ENCODE results near the gene SOD3.

- TF ChIP-seq YY1 (IDR thresholded peaks at IDR 0.05; ENCODE audit: insufficient read depth, insufficient read length) (no peak), SUZ12 (IDR thresholded peaks at IDR 0.05; ENCODE audit: extremely low read depth, insufficient read depth, insufficient read length) (no peak)
Observed at GRCh38 chr4:24824720-24825119, 29.3 kb downstream of the SOD3 start.

Measured in NT2/D1 (cell line).